Mammary epithelial cell (primary cell): Measurements from ENCODE around the gene AKT2.

Source experiments
- EZH2 ChIP-seq: IDR thresholded peaks from 2 replicates; pipeline ENCODE4 v1.6.1; 2012; ENCODE audit warnings: low read length, inconsistent platforms, borderline replicate concordance
- TF ChIP-seq, protein P1 (sequence below), 2 donors: IDR thresholded peaks in 1 of 2; conservative IDR thresholded peaks in 1 of 2; 2 replicates each; pipeline ENCODE4 v1.5.1; 2011 to 2012; ENCODE audit warnings: inconsistent platforms in 2 of 2, low read length in 2 of 2, mild to moderate bottlenecking in 2 of 2, control low read depth in 1 of 2, low read depth in 1 of 2; ENCODE audit not compliant: insufficient read depth in 1 of 2; ENCODE audit errors: extremely low read depth in 1 of 2

- TF ChIP-seq, protein P1, sequence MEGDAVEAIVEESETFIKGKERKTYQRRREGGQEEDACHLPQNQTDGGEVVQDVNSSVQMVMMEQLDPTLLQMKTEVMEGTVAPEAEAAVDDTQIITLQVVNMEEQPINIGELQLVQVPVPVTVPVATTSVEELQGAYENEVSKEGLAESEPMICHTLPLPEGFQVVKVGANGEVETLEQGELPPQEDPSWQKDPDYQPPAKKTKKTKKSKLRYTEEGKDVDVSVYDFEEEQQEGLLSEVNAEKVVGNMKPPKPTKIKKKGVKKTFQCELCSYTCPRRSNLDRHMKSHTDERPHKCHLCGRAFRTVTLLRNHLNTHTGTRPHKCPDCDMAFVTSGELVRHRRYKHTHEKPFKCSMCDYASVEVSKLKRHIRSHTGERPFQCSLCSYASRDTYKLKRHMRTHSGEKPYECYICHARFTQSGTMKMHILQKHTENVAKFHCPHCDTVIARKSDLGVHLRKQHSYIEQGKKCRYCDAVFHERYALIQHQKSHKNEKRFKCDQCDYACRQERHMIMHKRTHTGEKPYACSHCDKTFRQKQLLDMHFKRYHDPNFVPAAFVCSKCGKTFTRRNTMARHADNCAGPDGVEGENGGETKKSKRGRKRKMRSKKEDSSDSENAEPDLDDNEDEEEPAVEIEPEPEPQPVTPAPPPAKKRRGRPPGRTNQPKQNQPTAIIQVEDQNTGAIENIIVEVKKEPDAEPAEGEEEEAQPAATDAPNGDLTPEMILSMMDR (conservative IDR thresholded peaks at IDR 0.05 in 1 of 2, IDR thresholded peaks at IDR 0.05 in 1 of 2; ENCODE audit: extremely low read depth in 1 of 2, insufficient read depth in 1 of 2, low read depth in 1 of 2, low read length in 2 of 2), result no peak
- no peak for TF ChIP-seq EZH2
Observed at GRCh38 chr19:40286235-40286970, 1.3 kb upstream of the AKT2 start.
